GM19351 (cell line): ENCODE data around the gene MSI2.

Source experiments
- ATAC-seq: cut with Tn5 transposase; IDR thresholded peaks from one replicate; pipeline ENCODE4 v1.9.1; 2021; ENCODE audit warnings: mild to moderate bottlenecking, moderate library complexity; ENCODE audit not compliant: unreplicated experiment

The MSI2 gene

DNA sequence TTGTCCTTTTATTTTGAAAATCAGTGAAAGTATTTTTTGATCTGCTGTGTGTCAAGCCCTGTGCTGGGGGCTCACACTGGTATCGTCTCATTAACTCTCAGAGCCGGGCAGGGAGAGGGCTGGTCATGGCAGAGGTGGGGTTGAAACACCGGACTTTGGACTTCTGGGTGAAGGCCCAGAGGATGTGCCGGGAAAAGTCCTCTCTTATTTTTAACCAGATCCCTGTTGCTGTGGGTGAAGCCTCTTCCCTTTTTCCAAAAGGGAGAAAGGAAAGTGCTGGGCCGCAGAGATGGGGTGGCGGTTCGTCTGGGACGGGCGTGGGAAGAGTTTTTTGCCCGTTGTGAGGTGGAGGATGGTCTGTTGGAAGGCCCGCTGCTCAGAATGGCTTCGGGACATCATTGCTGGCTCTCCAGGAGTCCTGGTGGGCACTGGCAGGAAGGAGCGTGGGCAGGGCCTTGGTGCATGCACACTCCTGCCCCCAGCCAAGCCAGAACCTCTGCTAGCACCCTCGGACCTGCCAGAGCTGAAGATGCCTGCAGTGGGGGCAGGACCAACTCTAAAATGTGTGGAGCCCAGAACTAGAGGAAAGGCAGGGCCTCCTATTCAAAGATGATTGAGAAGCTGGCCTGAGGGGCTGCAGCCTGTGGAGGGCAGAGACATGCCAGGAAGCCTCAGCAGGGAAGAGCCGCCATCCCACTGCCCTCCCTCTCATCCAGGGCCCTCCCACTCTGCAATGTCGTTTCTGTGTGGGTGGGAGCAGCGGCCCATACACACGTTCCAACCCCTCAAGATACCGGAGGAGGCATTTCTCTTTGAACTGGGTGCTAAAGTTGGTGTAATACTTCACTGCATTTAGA is 275.6 kb downstream of the MSI2 start:
- no peak for ATAC-seq

DNA sequence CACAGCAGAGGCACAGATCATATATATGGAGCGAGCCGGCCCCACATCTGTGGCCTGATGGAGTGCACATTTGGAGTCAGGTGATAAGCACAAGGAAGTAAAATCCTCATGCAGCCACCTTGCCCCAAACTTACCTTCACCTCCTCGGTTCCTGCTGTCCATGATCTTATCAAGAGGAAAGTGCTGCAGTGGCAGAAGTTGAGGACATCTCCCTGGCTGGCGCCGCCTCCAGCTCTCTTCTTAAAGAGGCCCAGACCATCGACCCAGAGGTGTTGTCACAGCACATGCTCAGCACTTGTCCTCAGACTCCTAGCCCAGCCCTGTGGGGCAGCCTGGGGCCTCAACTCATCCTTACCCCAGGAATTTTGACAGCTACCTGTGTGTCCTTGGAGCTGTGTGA is 276.2 kb downstream of the MSI2 start:
- no peak for ATAC-seq

DNA sequence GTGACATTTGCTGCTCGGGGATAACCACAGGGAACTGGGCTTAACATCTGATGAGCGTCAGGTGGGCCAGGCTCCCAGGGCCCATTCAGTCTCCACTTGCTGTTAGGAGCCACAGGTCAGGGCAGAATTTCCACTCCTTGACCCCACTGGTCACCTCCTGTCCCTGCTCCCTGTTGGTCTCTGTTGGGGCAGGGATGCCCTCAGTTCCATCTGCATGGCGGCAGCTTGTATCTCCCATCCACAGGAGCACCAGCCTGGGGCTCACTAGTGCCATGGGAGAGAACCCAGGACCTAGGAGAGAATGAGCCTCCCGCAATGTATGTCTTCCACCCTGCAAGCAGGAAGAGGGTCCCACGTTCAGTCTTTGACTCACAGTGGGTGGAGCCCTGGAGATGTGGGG is 276.6 kb downstream of the MSI2 start:
- ATAC-seq, result no peak

DNA sequence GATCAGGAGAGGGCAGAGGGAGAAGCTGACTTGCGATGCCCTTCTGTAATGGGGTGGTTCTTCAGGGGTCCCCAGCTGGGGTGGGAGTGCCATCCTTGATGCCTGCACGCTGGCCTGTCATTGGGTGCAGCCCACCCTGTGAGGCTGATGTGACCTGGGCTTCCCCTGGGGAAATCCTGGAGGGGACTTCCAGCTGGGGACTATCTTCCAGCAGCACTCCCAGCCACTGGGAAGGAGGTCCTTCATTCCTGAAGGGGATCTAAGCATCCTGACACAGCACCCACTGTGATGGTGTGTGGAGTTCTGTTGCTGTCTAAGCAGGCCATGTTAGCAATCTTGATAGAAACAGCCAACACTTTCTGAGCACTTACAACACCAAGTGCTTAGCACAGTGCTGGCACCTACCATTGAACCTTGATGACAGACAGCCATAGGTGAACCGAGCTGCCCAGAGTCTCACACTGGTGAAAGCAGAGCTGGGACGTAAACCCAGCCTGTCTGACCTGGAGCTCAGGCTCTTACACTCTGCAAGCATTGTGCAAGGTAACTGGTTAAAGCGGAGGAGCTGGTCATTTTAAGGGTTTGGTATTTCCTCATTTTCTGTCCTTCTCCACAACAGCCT is 277.5 kb downstream of the MSI2 start:
- ATAC-seq, result no peak

DNA sequence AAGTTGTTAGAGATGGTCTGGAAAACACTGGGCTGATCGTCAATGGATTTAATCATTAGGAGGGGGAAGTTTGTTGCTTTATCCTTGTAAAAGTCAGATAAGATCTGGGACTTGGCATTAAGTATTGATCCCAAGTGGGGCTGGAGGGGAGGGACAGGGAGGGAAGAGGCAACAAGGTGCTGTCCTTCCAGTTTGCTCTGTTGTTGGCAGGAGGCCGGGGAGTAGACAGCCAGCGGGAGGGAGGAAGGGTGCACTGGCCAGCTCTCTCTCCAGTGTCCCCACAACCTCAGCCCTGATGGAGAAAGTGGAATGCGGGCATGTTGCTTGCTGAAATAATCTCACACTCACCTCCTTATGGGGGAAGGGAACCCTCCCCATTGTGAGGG is 278.5 kb downstream of the MSI2 start:
- ATAC-seq, result no peak

DNA sequence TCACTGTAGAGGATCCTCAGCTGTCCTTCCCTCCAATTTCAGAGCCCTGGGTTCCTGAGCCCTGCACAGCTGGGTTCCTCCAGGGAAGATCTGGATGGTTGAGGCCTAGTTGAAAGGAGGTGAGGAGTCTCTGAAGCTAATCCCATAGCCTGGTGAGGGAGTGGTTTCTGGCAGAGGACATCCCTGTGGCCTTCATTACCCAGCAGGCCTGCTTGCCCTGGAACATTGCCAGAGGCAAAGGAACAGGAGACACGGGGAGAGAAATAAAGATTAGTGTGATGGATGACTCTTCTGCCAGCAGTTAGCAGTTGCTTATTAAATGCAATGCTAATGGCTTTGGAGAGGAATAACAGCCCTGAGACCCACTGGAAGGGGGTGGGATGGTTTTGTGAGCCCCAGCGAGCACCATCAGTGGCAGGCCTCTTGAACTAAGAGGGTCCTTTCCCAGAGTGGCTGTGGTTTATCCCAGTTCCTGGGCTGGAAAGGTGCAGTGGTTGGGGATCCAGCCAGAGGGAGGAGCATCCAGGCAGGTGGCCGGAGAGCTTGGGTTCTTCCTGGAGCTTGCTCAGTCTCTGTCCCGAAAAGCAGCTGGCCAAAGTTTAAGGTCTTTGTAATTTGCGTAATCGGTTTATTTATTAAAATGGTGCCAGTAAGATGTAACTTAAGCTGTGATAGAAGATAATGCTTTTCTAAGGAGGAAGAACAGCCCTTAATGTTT is 279.1 kb downstream of the MSI2 start:
- no peak for ATAC-seq

DNA sequence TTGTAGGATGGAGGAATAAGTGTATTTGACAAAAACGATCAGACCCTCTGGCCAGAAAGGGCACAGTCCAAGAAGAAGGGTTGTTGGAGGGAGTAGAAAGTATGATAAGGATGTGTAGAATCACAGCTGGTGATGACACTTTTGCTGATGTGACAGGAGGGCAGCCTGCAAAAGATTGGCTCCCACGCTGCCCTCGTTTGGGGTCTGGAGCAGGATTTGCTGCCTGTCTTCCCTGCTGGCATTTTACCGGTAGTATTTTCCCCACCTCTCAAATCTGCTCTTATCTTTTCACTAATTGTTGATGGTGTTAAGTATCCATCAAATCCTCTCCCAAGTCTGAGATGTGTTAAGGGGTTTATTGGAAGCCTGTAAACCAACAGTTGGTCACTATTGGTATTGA is 280.0 kb downstream of the MSI2 start:
- ATAC-seq, result no peak

DNA sequence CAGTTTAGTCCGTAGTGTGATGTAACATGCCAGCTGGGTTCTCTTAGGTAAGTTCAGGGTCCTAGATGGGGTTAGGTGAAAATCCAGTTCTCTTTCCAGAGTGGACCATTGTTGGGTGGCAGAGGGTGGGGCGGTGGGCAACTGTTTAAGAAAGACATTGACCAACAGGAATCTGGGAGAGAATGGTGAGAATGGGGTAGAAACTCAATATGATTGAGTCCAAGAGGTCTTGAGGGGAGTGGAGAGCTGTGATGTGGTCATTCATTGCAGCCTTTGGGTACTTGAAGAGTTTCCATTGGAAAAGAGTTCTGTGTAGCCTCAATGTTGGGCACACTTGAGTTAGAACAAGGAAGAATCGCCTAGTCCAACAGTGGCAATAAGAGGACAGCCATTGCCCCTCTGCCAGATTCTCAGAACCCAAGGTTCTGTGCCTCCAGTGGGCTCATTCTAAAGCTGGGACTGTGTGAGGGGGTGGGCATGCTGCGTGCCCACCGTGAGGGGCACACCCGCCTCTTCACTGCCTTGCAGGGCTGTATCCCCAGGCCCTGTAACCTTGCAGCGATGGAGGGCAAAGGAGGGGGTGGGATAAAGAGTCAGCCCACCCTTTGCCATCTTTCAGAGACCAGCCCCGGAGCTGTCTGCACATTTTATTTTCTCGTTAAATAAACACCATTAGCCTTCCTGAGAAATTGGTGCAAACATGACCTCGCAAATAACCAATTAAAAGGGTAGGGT is 280.6 kb downstream of the MSI2 start:
- no peak for ATAC-seq

DNA sequence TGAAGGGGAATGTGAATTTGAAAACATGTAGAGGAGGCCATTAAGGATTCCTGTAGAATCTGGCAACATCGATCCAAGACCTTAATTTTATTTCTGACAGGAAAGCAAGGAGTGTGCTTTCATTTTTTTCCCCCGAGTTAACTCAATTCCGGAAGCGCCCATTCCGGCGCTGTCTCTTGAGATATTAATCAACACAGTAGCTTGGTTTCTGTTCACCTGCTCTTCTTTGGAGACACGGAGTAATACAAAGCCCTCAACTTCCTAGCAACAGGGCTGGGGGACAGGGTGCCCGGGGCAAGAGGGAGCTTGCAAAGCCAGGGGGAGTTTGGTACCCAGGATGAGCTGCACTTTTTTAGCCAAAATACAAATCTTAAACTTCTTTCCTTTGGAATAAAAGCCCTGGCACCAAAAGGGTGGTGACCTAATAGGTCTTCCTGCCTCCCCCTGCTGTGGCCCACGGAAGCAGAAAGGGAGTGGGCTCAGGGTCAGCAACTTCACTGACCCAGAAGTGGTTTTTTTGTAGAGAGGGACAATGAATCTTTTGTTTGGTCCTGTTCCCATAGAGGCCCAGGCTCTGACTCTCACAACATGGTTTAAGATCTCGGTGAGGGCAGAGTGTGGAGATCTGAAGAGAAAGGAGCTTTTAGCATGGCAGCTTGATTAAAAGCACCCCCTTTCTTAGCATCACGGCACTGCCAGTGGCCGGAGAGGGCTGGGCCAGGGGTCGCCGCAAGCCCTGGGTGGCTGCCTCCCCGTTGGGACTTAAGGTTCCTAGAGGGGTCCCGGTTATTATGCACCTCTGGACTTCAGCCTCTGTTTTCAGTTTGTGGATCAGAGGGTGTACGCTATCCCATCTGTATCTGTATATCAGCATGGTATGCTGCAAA is 281.4 kb downstream of the MSI2 start:
- no peak for ATAC-seq

DNA sequence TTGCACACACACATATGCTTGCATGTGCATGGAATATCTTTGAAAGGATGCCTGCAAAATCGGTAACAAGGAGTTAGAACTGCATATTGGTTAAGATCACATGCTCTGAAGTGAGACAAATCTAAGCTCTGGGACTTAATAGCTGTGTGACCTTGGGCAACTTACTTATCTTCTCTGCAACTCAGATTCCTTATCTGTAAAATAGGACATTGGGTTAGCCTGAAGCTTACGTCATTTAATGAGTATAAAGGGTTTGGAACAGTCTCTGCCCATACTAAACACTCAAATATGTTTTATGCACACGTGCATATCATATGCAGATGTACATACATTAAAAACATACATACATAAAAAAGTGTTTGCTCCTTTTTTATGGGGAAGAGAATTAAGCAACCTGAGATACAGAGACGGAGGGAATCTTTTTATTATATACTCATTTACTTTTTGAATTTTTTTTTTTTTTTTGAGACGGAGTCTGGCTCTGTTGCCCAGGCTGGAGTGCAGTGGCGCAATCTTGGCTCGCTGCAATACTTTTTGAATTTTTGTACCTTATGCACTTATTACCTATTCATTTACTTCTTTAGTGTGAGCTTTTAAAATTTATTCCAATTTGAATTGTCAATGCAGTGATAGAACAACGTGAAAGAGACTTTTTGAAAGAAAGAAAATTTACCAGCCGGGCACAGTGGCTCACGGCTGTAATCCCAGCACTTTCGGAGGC is 282.6 kb downstream of the MSI2 start:
- ATAC-seq, result no peak

DNA sequence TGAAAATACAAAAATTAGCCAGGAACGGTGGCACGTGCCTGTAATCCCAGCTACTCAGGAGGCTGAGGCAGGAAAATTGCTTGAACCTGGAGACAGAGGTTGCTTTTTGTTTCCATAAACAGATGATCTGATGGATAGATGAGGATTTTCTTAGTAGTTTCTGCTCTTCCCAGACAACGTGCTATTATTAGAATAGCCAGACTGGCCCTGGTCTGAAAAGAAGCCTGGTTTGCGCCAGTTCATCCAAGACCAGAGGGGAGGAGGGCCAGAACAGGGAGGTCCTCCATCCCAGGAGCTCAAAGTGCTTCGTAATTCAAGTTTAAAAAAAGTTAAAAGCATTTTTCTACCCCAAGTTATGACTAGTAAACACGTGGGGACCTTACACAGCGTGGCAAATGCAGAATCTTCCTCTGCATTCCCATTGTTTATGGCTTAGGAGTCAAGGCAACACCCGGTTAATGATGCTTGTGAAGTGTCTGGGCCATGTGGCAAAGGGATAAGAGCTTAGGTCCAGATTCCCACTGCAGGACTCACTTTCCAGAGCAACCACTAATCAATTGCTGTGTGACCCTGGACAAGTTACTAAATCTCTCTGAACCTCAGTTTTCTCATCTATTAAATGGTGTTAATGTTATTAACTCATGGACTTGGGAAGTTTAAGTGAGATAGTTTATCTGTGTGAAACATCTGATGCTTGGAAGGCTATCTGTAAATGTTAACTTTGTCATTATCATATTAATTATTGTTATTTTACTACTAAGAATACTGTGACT is 283.4 kb downstream of the MSI2 start:
- ATAC-seq, result no peak

DNA sequence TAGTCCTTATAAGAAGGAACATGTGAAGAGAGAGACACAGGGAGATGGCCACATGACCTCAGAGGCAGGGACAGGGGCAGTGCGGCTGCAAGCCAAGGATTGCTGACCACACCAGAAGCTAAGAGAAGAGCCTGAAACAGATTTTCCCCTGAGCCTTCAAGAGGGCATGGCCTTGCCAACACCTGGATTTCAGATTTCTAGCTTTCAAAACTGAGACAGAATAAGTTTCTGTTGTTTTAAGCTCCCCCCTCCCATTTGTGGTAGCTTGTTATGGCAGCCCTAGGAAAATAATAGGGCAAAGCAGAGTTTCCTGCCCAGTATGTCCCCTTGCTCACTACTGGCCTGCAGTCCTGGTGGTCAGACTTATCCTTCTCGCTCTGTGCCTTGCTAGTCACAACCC is 284.3 kb downstream of the MSI2 start:
- no peak for ATAC-seq

DNA sequence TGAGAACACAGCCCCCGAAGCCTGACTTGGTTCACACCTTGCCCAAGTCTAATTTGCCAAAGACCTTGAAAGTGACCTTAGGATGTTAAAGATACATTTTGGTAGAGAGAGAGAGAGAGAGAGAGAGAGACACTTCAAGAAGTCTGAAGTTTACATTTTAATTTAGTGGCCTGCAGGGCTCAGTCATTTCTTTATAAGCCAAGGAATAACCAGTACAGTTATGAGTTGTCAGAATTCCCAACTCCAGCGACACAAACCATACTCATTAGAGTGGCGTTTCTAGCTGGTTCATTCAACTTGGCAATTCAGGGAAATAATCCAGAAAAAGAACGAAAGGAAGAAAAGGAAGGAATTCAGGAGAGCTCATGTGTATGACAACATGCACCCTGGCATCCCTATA is 284.7 kb downstream of the MSI2 start:
- no peak for ATAC-seq

DNA sequence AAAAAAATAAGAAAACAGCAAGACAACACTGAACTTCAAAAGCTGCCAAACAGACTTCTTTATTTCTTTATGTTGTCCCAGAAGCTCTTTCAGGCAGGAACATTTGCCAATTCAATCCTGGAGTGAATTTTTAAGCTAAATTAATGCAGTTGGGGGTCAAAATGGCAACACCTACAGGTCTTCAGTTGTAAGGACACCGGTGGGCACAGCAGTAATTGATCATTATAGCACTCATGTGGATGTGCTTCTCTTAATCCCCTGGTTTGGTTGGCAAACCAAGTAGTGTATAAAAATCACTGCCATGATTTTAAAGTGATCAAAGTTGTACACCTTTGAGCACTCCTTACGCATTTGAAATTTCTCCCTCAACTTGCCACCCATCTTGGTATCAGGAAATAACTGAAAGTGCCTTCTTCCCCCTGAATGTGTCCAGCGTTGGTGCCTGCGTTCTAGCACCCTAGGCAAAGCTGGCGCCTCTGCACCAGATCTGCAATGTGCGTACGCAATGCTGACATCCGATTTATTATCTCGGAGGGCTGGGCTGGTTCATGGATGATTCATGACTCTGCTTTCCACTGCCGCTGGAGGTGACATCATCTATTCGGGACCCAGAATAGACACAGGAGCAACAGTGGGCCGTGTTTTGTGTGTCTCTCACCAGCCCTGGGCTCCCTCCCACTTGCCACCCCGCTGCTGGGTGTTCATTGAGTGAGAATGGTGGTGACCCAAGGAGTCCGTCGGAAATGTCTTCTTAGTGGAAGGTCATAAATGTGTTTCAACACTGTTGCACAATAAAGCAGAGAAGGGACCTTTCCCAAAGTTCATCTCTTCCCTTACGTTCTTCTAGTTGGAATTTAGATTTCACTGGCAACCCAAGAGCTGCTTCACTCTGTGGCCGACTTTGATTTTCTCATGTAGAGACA is 285.4 kb downstream of the MSI2 start:
- no peak for ATAC-seq

DNA sequence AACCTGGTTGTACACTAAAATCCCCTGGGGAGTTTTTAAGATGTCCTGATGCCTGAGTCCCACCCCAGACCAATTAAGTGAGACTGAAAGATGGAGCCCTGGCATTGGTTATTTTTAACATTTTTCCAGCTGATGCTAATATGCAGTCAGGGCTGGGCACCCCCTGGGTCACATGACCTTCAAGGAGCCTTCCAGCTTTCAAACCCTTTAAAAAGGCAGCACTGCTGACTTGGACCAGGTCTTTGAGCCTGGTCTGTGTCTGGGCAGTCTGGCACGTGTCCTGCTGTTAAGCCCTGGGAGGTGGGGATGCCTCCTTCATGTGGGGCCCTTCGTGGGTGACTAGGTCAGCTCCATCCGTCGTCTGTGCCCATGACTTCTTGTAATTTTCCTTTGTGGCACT is 286.2 kb downstream of the MSI2 start:
- no peak for ATAC-seq

DNA sequence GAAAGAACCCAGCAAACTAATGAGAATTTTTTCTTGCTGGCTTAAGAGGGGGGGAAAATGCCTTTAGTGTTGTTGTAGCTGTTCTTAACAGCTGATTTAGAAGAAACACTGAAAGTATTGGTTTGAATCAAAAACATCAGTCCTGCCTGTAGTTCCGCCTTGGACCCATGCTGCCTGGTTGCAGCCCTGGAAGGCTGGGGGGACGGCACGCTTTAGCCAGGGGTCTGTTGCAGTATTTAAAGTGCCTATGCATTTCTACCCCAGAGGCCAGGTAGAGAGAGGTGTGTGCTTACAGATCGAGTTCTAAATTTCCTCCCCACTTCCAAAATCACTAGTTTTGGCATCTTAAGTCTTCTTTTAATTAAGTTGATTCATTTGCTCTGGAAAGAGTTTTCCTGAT is 286.9 kb downstream of the MSI2 start:
- ATAC-seq, result no peak

DNA sequence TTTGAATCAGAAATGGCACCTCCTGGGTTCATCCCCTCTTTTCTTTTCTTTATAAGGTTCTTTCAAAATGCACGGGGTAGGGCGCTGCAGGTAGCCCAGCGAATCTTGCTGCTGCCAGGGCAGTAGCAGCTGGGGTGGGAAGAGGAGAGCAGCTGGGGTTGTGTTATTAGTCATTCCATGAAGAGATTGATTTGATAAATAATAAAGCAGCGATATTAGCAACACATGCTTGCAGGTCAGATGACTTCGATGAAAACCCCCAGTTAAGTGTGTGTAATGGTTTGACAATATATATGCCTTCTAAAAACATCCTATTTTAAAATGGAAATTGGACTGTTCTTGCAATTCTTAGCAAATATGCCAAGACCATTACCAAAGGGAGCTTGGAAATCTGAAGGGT is 288.1 kb downstream of the MSI2 start:
- no peak for ATAC-seq
